Ishikawa (cell line): ENCODE measurements around the gene DMD.

Experiments
- EP300 ChIP-seq: IDR thresholded peaks from 2 replicates; pipeline ENCODE4 v1.6.1; 2012; ENCODE audit warnings: borderline replicate concordance
- TAF1 ChIP-seq: IDR thresholded peaks from 2 replicates; pipeline ENCODE4 v1.6.1; 2012; ENCODE audit warnings: low read depth, mild to moderate bottlenecking
- TEAD4 ChIP-seq: IDR thresholded peaks from 2 replicates; pipeline ENCODE4 v1.6.1; 2012

GRCh38 chrX:31154946-31155345 is 2056.4 kb downstream of the DMD start:
- no peak for TF ChIP-seq TAF1
- TF ChIP-seq EP300 = no peak
- no peak for TF ChIP-seq TEAD4
